Measurements from ENCODE around the gene TRIM14.
"Not testable (repeated sequence)": the region's sequence is repeated elsewhere in the genome, so short reads cannot be mapped to it uniquely, and the experiment has no call there.

The TRIM14 gene

DNA sequence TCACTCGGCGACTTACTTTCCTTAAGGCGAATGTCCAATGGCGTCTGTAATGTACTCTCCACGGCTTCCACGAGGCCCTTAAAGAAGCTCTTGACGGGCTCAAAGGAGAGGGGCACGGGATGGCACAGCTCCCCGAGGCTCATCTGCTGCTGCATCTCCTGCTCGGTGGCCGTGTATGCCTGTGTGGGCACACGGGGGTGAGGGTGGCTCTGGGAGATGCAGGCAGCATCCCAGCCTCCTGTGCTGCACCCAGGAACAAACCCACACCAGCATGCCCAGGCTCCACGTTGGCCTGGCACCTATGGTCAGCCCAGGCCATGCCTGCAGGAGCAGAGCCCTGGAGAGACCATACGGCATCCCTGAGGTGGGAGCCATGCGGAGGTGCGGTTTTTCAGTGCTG lies 24.2 kb downstream of the TRIM14 start (continued):
- TF ChIP-seq ZNF10 (tag by site-specific recombination; IDR thresholded peaks at IDR 0.05) (no peak), ZNF155 (tag by site-specific recombination; IDR thresholded peaks at IDR 0.05) (no peak)
- TF ChIP-seq, protein P1, sequence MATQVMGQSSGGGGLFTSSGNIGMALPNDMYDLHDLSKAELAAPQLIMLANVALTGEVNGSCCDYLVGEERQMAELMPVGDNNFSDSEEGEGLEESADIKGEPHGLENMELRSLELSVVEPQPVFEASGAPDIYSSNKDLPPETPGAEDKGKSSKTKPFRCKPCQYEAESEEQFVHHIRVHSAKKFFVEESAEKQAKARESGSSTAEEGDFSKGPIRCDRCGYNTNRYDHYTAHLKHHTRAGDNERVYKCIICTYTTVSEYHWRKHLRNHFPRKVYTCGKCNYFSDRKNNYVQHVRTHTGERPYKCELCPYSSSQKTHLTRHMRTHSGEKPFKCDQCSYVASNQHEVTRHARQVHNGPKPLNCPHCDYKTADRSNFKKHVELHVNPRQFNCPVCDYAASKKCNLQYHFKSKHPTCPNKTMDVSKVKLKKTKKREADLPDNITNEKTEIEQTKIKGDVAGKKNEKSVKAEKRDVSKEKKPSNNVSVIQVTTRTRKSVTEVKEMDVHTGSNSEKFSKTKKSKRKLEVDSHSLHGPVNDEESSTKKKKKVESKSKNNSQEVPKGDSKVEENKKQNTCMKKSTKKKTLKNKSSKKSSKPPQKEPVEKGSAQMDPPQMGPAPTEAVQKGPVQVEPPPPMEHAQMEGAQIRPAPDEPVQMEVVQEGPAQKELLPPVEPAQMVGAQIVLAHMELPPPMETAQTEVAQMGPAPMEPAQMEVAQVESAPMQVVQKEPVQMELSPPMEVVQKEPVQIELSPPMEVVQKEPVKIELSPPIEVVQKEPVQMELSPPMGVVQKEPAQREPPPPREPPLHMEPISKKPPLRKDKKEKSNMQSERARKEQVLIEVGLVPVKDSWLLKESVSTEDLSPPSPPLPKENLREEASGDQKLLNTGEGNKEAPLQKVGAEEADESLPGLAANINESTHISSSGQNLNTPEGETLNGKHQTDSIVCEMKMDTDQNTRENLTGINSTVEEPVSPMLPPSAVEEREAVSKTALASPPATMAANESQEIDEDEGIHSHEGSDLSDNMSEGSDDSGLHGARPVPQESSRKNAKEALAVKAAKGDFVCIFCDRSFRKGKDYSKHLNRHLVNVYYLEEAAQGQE (tag by site-specific recombination; IDR thresholded peaks at IDR 0.05) = no peak

DNA sequence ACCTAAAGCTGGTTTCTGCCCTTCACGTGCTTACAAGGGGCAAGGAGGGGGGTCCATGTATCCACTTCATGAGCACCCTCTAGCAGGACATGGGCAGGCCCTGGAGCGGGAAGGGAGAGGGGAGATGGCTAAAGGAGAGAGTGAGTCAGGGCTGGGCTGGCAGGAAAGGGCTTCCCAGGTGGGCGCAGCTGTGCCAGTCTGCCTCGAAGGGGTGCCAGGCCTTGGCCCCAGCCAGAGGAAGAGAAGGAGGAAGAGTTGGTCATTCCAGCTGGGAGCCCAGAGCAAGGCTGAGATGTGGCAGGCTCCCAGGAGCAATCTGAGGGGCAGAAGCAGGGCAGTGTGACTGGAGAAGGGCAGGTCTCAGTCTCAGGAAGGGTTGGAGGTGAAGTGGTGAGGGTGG lies 24.7 kb downstream of the TRIM14 start:
- TF ChIP-seq ZNF221 (tag by site-specific recombination; IDR thresholded peaks at IDR 0.05; ENCODE audit: borderline replicate concordance) = no peak
- TF ChIP-seq ZNF132 (tag by site-specific recombination; IDR thresholded peaks at IDR 0.05; ENCODE audit: borderline replicate concordance) = no peak
- TF ChIP-seq, protein P2, sequence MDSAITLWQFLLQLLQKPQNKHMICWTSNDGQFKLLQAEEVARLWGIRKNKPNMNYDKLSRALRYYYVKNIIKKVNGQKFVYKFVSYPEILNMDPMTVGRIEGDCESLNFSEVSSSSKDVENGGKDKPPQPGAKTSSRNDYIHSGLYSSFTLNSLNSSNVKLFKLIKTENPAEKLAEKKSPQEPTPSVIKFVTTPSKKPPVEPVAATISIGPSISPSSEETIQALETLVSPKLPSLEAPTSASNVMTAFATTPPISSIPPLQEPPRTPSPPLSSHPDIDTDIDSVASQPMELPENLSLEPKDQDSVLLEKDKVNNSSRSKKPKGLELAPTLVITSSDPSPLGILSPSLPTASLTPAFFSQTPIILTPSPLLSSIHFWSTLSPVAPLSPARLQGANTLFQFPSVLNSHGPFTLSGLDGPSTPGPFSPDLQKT (IDR thresholded peaks at IDR 0.05; ENCODE audit: borderline replicate concordance, low read depth, low read length) = no peak
- no peak for TF ChIP-seq ZNF76 (tag by site-specific recombination; IDR thresholded peaks at IDR 0.05; ENCODE audit: borderline replicate concordance, low read depth)
- no peak for TF ChIP-seq ZXDB (tag by site-specific recombination; IDR thresholded peaks at IDR 0.05)
- POLR2A ChIA-PET = no interaction called here
- CTCF ChIA-PET = interaction anchor here (0.8 kb wide), 1 partner anchor 21 kb away, joined by 3 read pairs; no protein-coding TSS in a partner anchor

DNA sequence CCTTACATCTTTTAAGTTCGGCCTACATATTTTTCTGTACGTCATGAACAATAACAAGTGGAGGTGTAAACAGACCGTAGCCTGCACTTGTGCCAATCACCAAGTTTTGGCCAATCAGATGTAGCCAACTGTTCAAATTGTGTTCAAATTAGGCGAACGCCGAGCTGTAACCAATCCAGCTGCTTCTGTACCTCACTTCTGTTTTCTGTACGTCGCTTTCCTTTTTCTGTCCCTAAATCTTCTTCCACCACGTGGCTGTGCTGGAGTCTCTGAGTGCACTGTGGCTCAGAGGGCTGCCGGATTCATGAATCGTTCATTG lies 26.4 kb downstream of the TRIM14 start:
- Histone ChIP-seq H3K36me3 (ENCODE audit: control insufficient read depth in 2 of 2, insufficient read depth in 1 of 2, low read length in 2 of 2) (peaks cover 0 to 32% of the 10 kb centered on the region in 2 experiments; a peak in 2 of 3 replicates), H3K9me3 (ENCODE audit: control insufficient read depth, insufficient read depth, low read depth, low read length) (no peaks in the 10 kb centered on the region), H3K4me1 (ENCODE audit: control insufficient read depth, insufficient read depth, low read length) (no peaks in the 10 kb centered on the region), H3K27ac (ENCODE audit: extremely low read depth, low read depth, low read length) (no peak overlapping the region), H3K4me3 (ENCODE audit: low read depth, low read length) (no peak overlapping the region)
- POLR2A ChIA-PET = no interaction called here
- TF ChIP-seq ZNF16 (tag by site-specific recombination; IDR thresholded peaks at IDR 0.05; ENCODE audit: low read depth) (no peak), ZNF423 (tag by site-specific recombination; IDR thresholded peaks at IDR 0.05) (no peak), ZNF596 (tag by site-specific recombination; IDR thresholded peaks at IDR 0.05) (no peak), OVOL3 (tag by site-specific recombination; IDR thresholded peaks at IDR 0.05) (no peak)
- CTCF ChIA-PET = interaction anchor here (0.6 to 1.9 kb wide), 3 partner anchors 18 to 58 kb away, joined by 3 to 5 read pairs (median 4); no protein-coding TSS in a partner anchor

More for the DNA sequence above, 24.7 kb downstream of the TRIM14 start:
- no peaks in the 10 kb centered on the region for H3K9me3 ChIP-seq (ENCODE audit: control insufficient read depth, insufficient read depth, low read depth, low read length)
- peaks cover 0 to 41% of the 10 kb centered on the region in 2 experiments; a peak in 2 of 3 replicates for H3K36me3 ChIP-seq (ENCODE audit: control insufficient read depth in 2 of 2, insufficient read depth in 1 of 2, low read length in 2 of 2)
- H3K4me1 ChIP-seq (ENCODE audit: control insufficient read depth, insufficient read depth, low read length) = no peaks in the 10 kb centered on the region
- no peak overlapping the region for H3K27ac ChIP-seq (ENCODE audit: extremely low read depth, low read depth, low read length)
- H3K4me3 ChIP-seq (ENCODE audit: low read depth, low read length) = no peak overlapping the region

DNA sequence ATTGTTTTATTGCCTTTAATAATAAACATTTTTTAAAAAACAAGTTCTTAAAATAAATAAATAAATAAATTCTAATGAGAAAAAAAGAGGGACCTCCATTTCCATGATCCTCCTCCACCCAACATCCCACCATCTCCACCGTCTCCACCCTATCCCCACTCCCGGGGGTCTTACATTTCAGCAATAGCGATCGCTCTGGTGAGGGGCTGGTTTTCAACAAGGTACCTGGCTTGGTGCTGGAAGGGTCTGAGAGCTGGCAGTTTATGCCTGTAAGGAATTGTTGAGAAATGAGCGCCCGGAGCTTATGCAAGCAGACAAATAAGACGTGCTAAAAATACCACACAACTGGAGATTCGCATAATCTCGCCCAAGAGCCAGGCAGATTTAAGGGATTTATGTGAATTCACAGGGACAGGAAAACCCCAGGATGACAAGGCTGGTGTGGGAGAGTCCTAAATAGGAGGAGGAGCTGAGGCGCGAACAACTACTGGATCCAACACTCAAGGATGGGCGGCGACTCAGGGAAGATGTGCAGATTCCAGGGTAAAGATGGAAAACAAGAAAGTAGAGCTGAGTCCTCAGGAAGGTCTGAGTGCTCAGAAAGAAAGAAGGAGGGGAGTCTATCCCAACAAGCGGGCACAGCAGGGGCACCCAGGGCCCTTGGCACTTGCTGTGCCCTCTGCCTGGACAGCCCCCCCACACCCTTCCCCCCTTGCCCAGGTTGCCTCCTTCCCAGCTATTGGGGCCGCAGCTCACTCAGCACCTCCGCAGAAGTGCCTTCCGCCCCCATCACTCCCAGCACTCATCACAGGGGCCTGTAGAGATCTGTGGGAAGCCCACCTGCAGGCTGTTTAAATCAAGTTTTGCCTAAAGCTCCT lies 27.0 kb downstream of the TRIM14 start:
- Histone ChIP-seq H3K27ac (ENCODE audit: extremely low read depth, low read depth, low read length) (no peak overlapping the region), H3K36me3 (ENCODE audit: control insufficient read depth in 2 of 2, insufficient read depth in 1 of 2, low read length in 2 of 2) (peaks cover 0 to 29% of the 10 kb centered on the region in 2 experiments; a peak in 2 of 3 replicates), H3K9me3 (ENCODE audit: control insufficient read depth, insufficient read depth, low read depth, low read length) (no peaks in the 10 kb centered on the region), H3K4me3 (ENCODE audit: low read depth, low read length) (no peak overlapping the region), H3K4me1 (ENCODE audit: control insufficient read depth, insufficient read depth, low read length) (no peaks in the 10 kb centered on the region)
- POLR2A ChIA-PET = interaction anchor here (0.6 kb wide), 1 partner anchor 56 kb away, joined by 7 read pairs; no protein-coding TSS in a partner anchor
- TF ChIP-seq, protein P3, sequence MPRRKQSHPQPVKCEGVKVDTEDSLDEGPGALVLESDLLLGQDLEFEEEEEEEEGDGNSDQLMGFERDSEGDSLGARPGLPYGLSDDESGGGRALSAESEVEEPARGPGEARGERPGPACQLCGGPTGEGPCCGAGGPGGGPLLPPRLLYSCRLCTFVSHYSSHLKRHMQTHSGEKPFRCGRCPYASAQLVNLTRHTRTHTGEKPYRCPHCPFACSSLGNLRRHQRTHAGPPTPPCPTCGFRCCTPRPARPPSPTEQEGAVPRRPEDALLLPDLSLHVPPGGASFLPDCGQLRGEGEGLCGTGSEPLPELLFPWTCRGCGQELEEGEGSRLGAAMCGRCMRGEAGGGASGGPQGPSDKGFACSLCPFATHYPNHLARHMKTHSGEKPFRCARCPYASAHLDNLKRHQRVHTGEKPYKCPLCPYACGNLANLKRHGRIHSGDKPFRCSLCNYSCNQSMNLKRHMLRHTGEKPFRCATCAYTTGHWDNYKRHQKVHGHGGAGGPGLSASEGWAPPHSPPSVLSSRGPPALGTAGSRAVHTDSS (tag by site-specific recombination; IDR thresholded peaks at IDR 0.05) = no peak
- TF ChIP-seq ZNF404 (tag by site-specific recombination; IDR thresholded peaks at IDR 0.05) = no peak
- no peak for TF ChIP-seq ZNF394 (tag by site-specific recombination; IDR thresholded peaks at IDR 0.05; ENCODE audit: borderline replicate concordance)
- no peak for TF ChIP-seq ZNF747 (tag by site-specific recombination; IDR thresholded peaks at IDR 0.05)
- no peak for TF ChIP-seq TRIM28 (IDR thresholded peaks at IDR 0.05; ENCODE audit: borderline replicate concordance, low read length)
- TF ChIP-seq GLI4 (tag by site-specific recombination; IDR thresholded peaks at IDR 0.05) = no peak
- CTCF ChIA-PET = interaction anchor here (0.5 to 1.9 kb wide), 8 partner anchors 14 to 705 kb away, joined by 3 to 5 read pairs (median 3); no protein-coding TSS in a partner anchor

DNA sequence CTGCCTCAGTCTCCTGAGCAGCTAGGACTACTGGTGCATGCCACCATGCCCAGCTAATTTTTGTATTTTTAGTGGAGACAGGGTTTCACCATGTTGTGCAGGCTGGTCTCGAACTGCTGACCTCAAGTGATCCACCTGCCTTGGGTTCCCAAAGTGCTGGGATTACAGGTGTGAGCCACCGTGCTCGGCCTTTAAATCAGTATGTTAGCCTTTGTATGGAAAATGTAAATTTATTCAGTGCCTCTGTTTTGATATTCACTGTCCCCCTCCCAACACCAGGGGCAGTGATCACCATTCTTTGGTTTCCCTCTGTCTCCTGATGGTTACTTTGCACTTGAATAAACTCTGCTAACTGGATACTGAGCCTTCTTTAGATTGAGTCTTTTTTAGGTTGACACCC lies 28.3 kb downstream of the TRIM14 start:
- peaks cover 0 to 31% of the 10 kb centered on the region in 2 experiments; a peak in 1 of 3 replicates for H3K36me3 ChIP-seq (ENCODE audit: control insufficient read depth in 2 of 2, insufficient read depth in 1 of 2, low read length in 2 of 2)
- H3K4me3 ChIP-seq (ENCODE audit: low read depth, low read length); H3K9me3 ChIP-seq (ENCODE audit: control insufficient read depth, insufficient read depth, low read depth, low read length); H3K27ac ChIP-seq (ENCODE audit: extremely low read depth, low read depth, low read length); H3K4me1 ChIP-seq (ENCODE audit: control insufficient read depth, insufficient read depth, low read length): not testable (repeated sequence)
- POLR2A ChIA-PET = interaction anchor here (0.6 kb wide), 1 partner anchor 20 kb away, joined by 8 read pairs; no protein-coding TSS in a partner anchor
- CTCF ChIA-PET = interaction anchor here (1.2 kb wide), 1 partner anchor 145 kb away, joined by 3 read pairs; no protein-coding TSS in a partner anchor
